Body of pancreas (tissue), 4 donors: Measurements from ENCODE around the gene NCR2. TPM values are rescaled to one million over a fixed set of nuclear protein-coding genes. Genes with fewer than 3 reads are reported as not detected.

Experiments used
- ATAC-seq: fragments of 150-250 bp; one replicate; pipeline ENCODE4 v1.9.1; 2016
- DNase-seq, 4 donors: peaks; one replicate each; pipeline ENCODE4 v3.0.0-alpha.2; 2019
- H3K27ac ChIP-seq, 4 donors: fragments of 200-600 bp; sonication (generic); 1 replicate in 3 of 4; 2 replicates in 1 of 4; pipeline versions ENCODE4 v1.5.1 to v1.6.1; 2016 to 2019; ENCODE audit warnings: mild to moderate bottlenecking in 1 of 4, mixed read lengths in 1 of 4, moderate library complexity in 1 of 4
- H3K27me3 ChIP-seq, 2 donors: fragments of 200-600 bp; sonication (generic); one replicate each; pipeline ENCODE4 v1.6.0; 2016; ENCODE audit warnings: mild to moderate bottlenecking in 1 of 2
- H3K36me3 ChIP-seq, 2 donors: fragments of 200-600 bp; sonication (generic); replicated peaks in 1 of 2; 2 replicates each; pipeline ENCODE4 v1.5.1; 2016; ENCODE audit warnings: low read depth in 2 of 2; ENCODE audit not compliant: insufficient read depth in 1 of 2
- H3K4me1 ChIP-seq: fragments of 200-600 bp; sonication (generic); one replicate; pipeline ENCODE4 v1.6.0; 2016
- H3K4me3 ChIP-seq, 2 donors: fragments of 200-600 bp; sonication (generic); 1 replicate in 1 of 2; 2 replicates in 1 of 2; pipeline ENCODE4 v1.5.1; 2016 to 2019
- H3K9me3 ChIP-seq, 3 donors: fragments of 200-600 bp; sonication (generic); 1 replicate in 2 of 3; 2 replicates in 1 of 3; pipeline ENCODE4 v1.5.1; 2016
- CTCF ChIP-seq, 7 experiments: fragments of 450-650 bp in 4 of 7; fragments of 200-600 bp in 3 of 7; sonication (generic) in 3 of 7; IDR thresholded peaks; one replicate each; pipeline ENCODE4 v1.5.1; 2016 to 2019; ENCODE audit warnings: antibody characterized with exemption in 7 of 7
- POLR2A ChIP-seq, 3 donors: fragments of 450-650 bp; IDR thresholded peaks; one replicate each; pipeline ENCODE4 v1.6.1; 2016; ENCODE audit warnings: antibody characterized with exemption in 3 of 3, mild to moderate bottlenecking in 2 of 3
- WGBS, 2 donors: methylation state at CpG; one replicate each; pipeline ENCODE4 v1.1.5; 2017; 5-methylcytosine and 5-hydroxymethylcytosine counted together
- intact Hi-C: fragments of 100-400 bp; cut with DNase I; formaldehyde crosslinking; loops from one replicate; pipeline ENCODE4 v1.15.1; 2023
- total RNA-seq, 2 donors: library from RNA; depleted of rRNA; stranded (reverse); fragments of >200 nt; gene quantifications; one replicate each; pipeline ENCODE4 v1.1.0, GENCODE V29; 2016

NCR2 gene
- total RNA-seq, 2 donors from 2014 or later: not detected

DNA sequence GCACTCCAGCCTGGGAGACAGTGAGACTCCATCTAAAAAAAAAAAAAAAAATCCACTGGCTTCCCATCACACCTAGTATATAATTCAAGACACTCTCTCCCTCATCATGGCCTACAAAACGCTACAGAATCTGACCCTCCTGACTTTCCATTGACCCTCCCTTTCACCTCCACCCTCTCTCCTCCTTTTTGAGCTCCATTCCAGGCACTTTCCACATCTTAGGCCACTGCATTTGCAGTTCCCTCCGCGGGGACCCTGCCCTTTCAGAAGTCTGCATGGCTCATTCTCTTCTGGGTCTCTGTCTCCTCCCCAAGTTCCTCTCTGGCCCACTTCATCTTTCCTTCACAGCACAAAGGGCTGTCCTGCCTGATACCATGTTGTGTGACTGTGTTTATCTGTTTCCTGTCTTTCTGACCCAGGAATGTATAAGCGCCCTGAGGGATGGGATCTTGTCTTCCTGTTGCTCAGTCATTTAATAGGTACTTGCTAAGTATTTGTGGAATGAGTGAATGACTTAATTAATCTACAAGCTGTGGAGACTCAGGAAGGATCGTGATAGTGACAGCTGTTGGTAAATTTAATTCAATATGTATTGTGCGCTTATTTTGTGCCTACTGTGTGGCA is 35.2 kb downstream of the NCR2 start:
- H3K27ac ChIP-seq: no peak overlapping the region
- no peak for ATAC-seq
- H3K36me3 ChIP-seq: no peaks in the 10 kb centered on the region
- H3K27me3 ChIP-seq: peaks cover 0 to 25% of the 10 kb centered on the region in 2 donors
- peaks cover 46% of the 10 kb centered on the region for H3K4me1 ChIP-seq
- TF ChIP-seq CTCF (IDR thresholded peaks at IDR 0.05) (no peak), POLR2A (IDR thresholded peaks at IDR 0.05) (no peak)
- no peak overlapping the region for H3K4me3 ChIP-seq
- intact Hi-C loops: loop anchor here (5.0 kb wide), 2 partner anchors 227 to 307 kb away; no protein-coding TSS in a partner anchor
- 75 to 83% methylated on average over 6 of the region's 6 CpGs for WGBS, 2 donors
- H3K9me3 ChIP-seq: no peaks in the 10 kb centered on the region
- DNase-seq: no peak

- Histone ChIP-seq H3K9me3 (no peaks in the 10 kb centered on the region), H3K27ac (no peak overlapping the region), H3K36me3 (no peaks in the 10 kb centered on the region), H3K4me3 (no peak overlapping the region), H3K27me3 (peaks cover 0 to 30% of the 10 kb centered on the region in 2 donors), H3K4me1 (peaks cover 46% of the 10 kb centered on the region)
- intact Hi-C loops: loop anchor here (5.0 kb wide), 2 partner anchors 226 to 306 kb away; no protein-coding TSS in a partner anchor
- no peak for ATAC-seq
- DNase-seq: peak in 3 of 4 donors; percentile 22 to 46 (median 43)
- TF ChIP-seq POLR2A (IDR thresholded peaks at IDR 0.05) (no peak), CTCF (IDR thresholded peaks at IDR 0.05) (peak in 2 of 7 experiments; percentile 18 to 20)
- 16 to 28% methylated on average over 20 to 39 of the region's 39 CpGs for WGBS, 2 donors
These were observed 36.1 kb downstream of the NCR2 start for GRCh38 chr6:41371461-41371991.

DNA sequence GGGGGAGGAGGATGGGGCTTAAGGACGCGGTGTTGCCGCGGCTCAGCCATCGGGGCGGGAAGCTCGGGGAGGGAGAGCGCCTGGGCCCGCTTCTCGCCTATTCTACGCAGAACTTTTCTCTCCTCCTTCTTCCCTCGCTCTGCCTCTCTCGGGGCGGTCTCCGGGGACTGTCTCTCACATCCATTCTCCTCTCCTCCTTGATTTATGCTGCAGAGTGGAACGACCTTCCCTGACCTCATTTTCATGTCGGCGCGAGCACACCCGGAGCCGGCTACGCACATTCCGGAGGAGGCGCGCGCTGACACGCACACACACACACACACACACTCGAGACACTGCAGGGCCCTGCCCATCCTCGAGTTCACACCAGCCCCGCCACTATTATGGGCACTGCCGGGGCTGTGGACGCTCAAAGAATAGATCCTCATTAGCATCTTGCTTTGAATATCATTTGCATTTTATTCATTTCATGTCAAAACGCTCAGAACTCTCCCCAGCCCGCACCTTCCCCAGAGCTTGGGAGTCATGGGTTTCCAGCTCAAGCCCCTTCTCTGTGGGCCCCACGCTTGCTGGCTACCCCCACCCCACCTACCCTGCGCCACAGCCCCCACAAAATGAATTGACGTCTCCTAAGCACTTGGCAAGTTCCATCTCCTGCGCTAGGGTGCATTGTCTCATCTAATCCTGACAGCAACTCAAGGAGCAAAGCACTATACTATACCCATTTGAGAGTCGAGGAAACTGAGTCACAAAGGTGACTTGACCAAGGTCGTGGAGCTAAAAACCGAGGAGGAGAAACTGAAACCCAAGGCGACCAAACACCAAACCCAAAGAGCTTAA is 36.8 kb downstream of the NCR2 start:
- peaks cover 46% of the 10 kb centered on the region for H3K4me1 ChIP-seq
- H3K27ac ChIP-seq: no peak overlapping the region
- intact Hi-C loops: loop anchor here (5.0 kb wide), 2 partner anchors 225 to 305 kb away; no protein-coding TSS in a partner anchor
- H3K9me3 ChIP-seq: no peaks in the 10 kb centered on the region
- ATAC-seq (no peak), DNase-seq (no peak)
- no peak overlapping the region for H3K4me3 ChIP-seq
- TF ChIP-seq CTCF (IDR thresholded peaks at IDR 0.05): no peak
- TF ChIP-seq POLR2A (IDR thresholded peaks at IDR 0.05): no peak
- 6% methylated on average over 42 of the region's 42 CpGs for WGBS, 2 donors
- H3K27me3 ChIP-seq: peaks cover 0 to 30% of the 10 kb centered on the region in 2 donors
- no peaks in the 10 kb centered on the region for H3K36me3 ChIP-seq

DNA sequence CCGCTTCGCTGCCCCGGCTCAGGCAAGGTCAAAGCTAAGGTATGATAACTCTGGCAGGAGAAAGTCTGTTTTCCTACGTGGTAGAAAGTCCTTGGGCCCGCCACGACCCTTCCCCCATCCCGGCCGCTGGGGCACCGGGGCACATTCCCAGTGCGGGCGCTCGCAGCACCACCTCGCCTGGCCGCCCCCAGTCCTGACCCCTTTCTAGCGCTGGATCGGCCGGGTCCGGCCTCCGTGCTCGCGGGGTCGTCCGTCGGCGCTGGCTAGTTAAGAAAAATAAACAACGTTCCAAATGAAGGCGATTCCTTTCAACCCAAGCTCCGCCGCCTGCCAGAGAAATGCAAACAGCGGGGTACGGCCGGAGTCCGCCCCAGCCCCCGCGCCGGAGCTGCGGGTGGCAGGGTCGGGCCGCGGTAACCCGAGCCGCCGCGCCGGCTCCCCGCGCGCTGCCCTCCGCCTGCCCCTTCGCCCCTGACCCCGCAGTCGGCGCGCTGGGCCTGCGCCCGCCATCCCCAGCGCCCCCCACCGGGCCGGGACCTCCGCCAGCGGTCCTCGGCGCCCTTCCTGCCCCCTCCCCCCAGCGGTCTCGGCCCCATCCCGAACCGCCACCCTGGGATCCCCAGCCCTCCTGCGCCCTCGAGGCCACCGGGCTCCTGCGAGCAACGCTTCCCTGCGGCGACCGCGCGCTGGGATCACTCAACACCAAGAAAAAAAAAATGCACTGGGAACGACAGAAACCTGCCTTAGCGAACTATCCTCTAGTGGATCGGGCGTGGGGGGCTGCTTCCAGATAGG is 37.6 kb downstream of the NCR2 start:
- Histone ChIP-seq H3K27me3 (peaks cover 0 to 30% of the 10 kb centered on the region in 2 donors), H3K9me3 (no peaks in the 10 kb centered on the region), H3K27ac (no peak overlapping the region), H3K4me3 (no peak overlapping the region), H3K4me1 (peaks cover 46% of the 10 kb centered on the region), H3K36me3 (no peaks in the 10 kb centered on the region)
- DNase-seq (no peak), ATAC-seq (no peak)
- intact Hi-C loops: loop anchor here (5.0 kb wide), 2 partner anchors 224 to 304 kb away; no protein-coding TSS in a partner anchor
- TF ChIP-seq CTCF (IDR thresholded peaks at IDR 0.05) (no peak), POLR2A (IDR thresholded peaks at IDR 0.05) (no peak)
- 0 to 2% methylated on average over 3 to 59 of the region's 81 CpGs for WGBS, 2 donors
